Left lung (tissue), 10 donors: ENCODE measurements around the gene DRC3. TPM values are rescaled to one million over a fixed set of nuclear protein-coding genes. Genes with fewer than 3 reads are reported as not detected.

Experiments
- ATAC-seq: fragments of 200-7000 bp; cut with Tn5 transposase; one replicate; pipeline ENCODE4 v1.9.1; 2020; ENCODE audit warnings: moderate library complexity
- DNase-seq, 4 donors: peaks; one replicate each; pipeline ENCODE4 v3.0.0-alpha.2; 2013 to 2020
- H3K27ac ChIP-seq, 2 donors: fragments of 200-600 bp; sonication (generic) in 1 of 2; one replicate each; pipeline versions ENCODE4 v1.5.0 to v1.8.0; 2020 to 2021
- H3K27me3 ChIP-seq, 2 donors: fragments of 200-600 bp; sonication (generic) in 1 of 2; one replicate each; pipeline versions ENCODE4 v1.5.0 to v1.8.0; 2020 to 2021
- H3K36me3 ChIP-seq, 2 donors: fragments of 200-600 bp; sonication (generic) in 1 of 2; one replicate each; pipeline versions ENCODE4 v1.5.0 to v1.8.0; 2020 to 2021
- H3K4me1 ChIP-seq, 2 donors: fragments of 200-600 bp; one replicate each; pipeline ENCODE4 v1.8.0; 2021
- H3K4me3 ChIP-seq, 2 donors: fragments of 200-600 bp; sonication (generic) in 1 of 2; one replicate each; pipeline versions ENCODE4 v1.5.0 to v1.8.0; 2020 to 2021; ENCODE audit warnings: mild to moderate bottlenecking in 1 of 2
- H3K9me3 ChIP-seq, 2 donors: fragments of 200-600 bp; sonication (generic) in 1 of 2; one replicate each; pipeline versions ENCODE4 v1.5.0 to v1.8.0; 2020 to 2021
- intact Hi-C, 2 donors: fragments of 100-400 bp; cut with DNase I; formaldehyde crosslinking; loops; one replicate each; pipeline versions ENCODE4 v1.11.2 to v1.14.2; 2022
- polyA plus RNA-seq, 6 donors: library from polyadenylated mRNA; unstranded; fragments of 120-200 nt; gene quantifications; one replicate each; pipeline ENCODE4 v1.2.1, GENCODE V29; 2013; ENCODE audit not compliant: insufficient read length in 6 of 6
- total RNA-seq, 2 donors: library from RNA; stranded (reverse); fragmentation: NEBNext Ultra II Directional; extraction: Animal tissue kit (Norgen Biotek cat#: 25700); gene quantifications; one replicate each; pipeline ENCODE4 v1.2.1, GENCODE V29; 2021
- TF ChIP-seq, protein P1 (sequence below), 2 donors: fragments of 200-600 bp; sonication (generic) in 1 of 2; IDR thresholded peaks; one replicate each; pipeline versions ENCODE4 v1.5.0 to v1.8.0; 2021; ENCODE audit warnings: antibody characterized with exemption in 2 of 2
- donor health status: DM: no; HTN: yes; CAD: no.
- donor health status: DM: no; HTN: no; CAD: no.

The DRC3 gene
- total and polyA plus RNA-seq, 8 donors, result 3.6 to 22.8 (median 16.4) TPM

DNA sequence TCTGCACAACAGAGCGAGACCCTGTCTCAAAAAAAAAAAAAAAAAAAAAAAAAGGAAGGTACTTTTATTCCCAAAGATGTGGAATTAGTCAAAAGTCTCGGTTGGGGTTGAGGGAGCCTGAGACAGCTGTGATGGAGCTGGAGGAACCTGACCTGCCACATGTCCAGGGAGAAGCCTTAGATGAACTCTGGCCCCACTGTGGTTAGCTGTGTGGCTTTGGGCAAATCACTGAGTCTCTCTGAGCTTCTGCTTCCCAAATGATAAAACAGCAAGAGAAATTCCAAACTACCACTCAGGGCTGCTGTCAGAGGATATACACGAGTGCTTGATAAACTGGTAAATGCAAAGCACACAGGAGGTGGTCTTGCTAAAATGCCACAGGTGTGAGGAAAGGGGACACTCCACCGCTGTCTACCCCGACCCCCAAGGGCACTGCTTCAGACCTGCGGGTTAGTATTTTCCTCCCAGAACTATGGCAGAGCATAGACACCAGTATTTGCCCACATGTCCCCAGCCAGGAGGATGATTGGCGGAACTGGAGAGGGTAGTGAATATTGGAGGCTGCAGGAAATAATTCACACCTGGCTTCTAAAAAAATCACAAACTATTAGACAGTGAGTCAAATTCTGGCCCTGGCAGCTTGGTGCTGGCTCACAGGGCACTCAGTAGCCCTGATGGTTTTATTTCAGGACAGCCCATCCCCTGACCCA lies 14.7 kb downstream of the DRC3 start:
- no peaks in the 10 kb centered on the region for H3K9me3 ChIP-seq
- no peak overlapping the region for H3K27ac ChIP-seq
- TF ChIP-seq, protein P1, sequence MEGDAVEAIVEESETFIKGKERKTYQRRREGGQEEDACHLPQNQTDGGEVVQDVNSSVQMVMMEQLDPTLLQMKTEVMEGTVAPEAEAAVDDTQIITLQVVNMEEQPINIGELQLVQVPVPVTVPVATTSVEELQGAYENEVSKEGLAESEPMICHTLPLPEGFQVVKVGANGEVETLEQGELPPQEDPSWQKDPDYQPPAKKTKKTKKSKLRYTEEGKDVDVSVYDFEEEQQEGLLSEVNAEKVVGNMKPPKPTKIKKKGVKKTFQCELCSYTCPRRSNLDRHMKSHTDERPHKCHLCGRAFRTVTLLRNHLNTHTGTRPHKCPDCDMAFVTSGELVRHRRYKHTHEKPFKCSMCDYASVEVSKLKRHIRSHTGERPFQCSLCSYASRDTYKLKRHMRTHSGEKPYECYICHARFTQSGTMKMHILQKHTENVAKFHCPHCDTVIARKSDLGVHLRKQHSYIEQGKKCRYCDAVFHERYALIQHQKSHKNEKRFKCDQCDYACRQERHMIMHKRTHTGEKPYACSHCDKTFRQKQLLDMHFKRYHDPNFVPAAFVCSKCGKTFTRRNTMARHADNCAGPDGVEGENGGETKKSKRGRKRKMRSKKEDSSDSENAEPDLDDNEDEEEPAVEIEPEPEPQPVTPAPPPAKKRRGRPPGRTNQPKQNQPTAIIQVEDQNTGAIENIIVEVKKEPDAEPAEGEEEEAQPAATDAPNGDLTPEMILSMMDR (IDR thresholded peaks at IDR 0.05), result no peak
- H3K36me3 ChIP-seq, result no peaks in the 10 kb centered on the region
- H3K4me1 ChIP-seq, result no peaks in the 10 kb centered on the region
- no peak overlapping the region for H3K4me3 ChIP-seq
- DNase-seq (no peak), ATAC-seq (no peak)
- no peaks in the 10 kb centered on the region for H3K27me3 ChIP-seq
- intact Hi-C loops, result no loop called here

DNA sequence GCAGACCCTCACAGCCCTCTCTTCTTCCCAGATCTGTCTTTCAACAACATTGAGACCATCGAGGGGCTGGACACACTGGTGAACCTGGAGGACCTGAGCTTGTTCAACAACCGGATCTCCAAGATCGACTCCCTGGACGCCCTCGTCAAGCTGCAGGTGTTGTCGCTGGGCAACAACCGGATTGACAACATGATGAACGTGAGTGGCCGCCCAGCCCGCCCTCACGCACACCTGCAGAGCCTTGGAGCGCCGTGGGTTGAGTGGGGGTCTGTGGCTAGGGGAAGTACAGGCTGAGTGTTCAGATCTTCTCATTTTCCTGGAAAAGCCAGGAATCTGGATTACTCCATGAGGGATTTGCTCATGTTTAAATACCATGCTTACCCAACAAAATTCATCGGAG lies 15.2 kb downstream of the DRC3 start:
- H3K27me3 ChIP-seq, result no peaks in the 10 kb centered on the region
- no peaks in the 10 kb centered on the region for H3K36me3 ChIP-seq
- TF ChIP-seq, protein P1 (IDR thresholded peaks at IDR 0.05), result no peak
- DNase-seq (peak in 1 of 4 donors; percentile 43), ATAC-seq (no peak)
- intact Hi-C loops, result no loop called here
- no peaks in the 10 kb centered on the region for H3K4me1 ChIP-seq
- H3K9me3 ChIP-seq, result no peaks in the 10 kb centered on the region
- H3K27ac ChIP-seq, result no peak overlapping the region
- no peak overlapping the region for H3K4me3 ChIP-seq

DNA sequence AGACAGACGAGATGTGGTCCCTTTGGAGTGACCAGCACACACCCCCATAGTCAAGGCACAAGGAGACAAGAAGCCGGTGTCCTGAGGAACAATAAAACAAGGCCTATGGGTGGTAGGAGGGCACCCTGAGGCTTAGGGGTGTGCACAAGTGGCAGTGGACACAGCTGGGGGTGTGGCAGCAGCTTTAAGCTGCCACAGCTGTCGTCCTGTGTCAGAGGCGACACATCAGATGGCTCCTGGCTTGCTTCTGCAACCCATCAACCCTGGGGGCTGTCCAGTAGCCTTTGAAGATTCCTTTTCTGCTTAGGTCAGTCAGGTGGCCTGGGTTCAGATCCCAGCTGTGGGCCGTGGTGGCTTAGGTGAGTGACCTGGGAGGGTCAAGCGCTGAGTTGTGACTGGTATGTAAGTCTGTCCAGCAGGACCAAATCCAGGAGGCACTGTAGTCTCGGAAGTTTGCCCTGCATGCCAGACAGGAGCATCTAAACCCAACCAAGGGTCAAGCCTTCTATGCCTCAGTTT lies 15.8 kb downstream of the DRC3 start:
- Histone ChIP-seq H3K36me3 (no peaks in the 10 kb centered on the region), H3K4me3 (no peak overlapping the region), H3K9me3 (no peaks in the 10 kb centered on the region), H3K27me3 (no peaks in the 10 kb centered on the region), H3K4me1 (no peaks in the 10 kb centered on the region), H3K27ac (no peak overlapping the region)
- DNase-seq (no peak), ATAC-seq (no peak)
- TF ChIP-seq, protein P1 (IDR thresholded peaks at IDR 0.05), result no peak
- intact Hi-C loops, result no loop called here

DNA sequence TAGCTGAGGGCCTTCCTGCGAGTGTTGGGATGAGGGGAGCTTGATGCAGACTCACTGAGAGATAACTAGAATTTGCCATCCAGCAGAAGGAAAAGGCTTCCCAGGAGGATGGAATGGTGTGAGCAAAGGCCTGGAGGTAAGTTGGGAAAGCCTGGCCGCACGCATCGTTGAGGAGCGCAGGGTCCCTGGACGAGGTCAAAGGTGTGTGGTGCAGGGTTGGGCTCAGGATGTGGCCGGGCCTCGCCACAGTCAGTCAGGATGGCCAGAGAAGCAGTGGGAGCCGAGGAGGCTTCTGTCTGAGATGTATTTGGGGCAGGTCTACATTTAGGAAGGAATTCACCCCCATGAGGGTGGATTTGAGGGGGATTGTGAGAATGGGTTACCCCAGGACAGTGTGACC lies 16.4 kb downstream of the DRC3 start:
- Histone ChIP-seq H3K9me3 (no peaks in the 10 kb centered on the region), H3K27me3 (no peaks in the 10 kb centered on the region), H3K36me3 (no peaks in the 10 kb centered on the region), H3K4me3 (no peak overlapping the region), H3K4me1 (no peaks in the 10 kb centered on the region), H3K27ac (no peak overlapping the region)
- TF ChIP-seq, protein P1 (IDR thresholded peaks at IDR 0.05), result no peak
- no peak for ATAC-seq
- no peak for DNase-seq
- intact Hi-C loops, result no loop called here

DNA sequence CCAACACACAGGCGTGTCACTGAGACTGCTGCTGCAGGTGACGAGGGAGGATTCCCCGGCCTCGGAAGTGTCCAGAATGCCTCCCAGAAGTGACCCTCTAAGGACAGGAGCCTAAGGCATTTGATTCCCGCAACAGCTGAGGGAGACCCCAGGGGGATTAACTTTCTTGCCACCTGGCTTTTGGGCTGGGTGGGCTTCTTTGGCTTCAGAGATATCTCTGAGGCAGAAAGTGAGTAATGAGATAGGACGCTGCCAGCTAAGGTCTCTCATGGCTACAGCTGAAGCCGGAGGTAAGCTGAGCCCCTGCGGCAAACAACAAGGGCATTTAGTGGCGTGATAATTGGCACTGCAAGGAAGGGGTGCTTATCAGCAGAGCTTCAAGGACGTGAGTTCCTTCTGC lies 17.0 kb downstream of the DRC3 start:
- TF ChIP-seq, protein P1 (IDR thresholded peaks at IDR 0.05), result no peak

More for the DNA sequence above, 17.0 kb downstream of the DRC3 start:
- no peak overlapping the region for H3K27ac ChIP-seq
- no peak for ATAC-seq
- no peaks in the 10 kb centered on the region for H3K27me3 ChIP-seq
- H3K36me3 ChIP-seq, result no peaks in the 10 kb centered on the region
- no peak for DNase-seq
- no peaks in the 10 kb centered on the region for H3K9me3 ChIP-seq
- H3K4me1 ChIP-seq, result no peaks in the 10 kb centered on the region
- intact Hi-C loops, result no loop called here
- no peak overlapping the region for H3K4me3 ChIP-seq
